GM19372 (cell line): ENCODE measurements around the gene SFXN1.
"Not testable (repeated sequence)": the region's sequence is repeated elsewhere in the genome, so short reads cannot be mapped to it uniquely, and the experiment has no call there.

ENCODE experiments used
- ATAC-seq: cut with Tn5 transposase; IDR thresholded peaks from one replicate; pipeline ENCODE4 v1.9.1; 2021; ENCODE audit warnings: mild to moderate bottlenecking, low read depth, moderate library complexity; ENCODE audit not compliant: unreplicated experiment

Gene SFXN1, protein sequence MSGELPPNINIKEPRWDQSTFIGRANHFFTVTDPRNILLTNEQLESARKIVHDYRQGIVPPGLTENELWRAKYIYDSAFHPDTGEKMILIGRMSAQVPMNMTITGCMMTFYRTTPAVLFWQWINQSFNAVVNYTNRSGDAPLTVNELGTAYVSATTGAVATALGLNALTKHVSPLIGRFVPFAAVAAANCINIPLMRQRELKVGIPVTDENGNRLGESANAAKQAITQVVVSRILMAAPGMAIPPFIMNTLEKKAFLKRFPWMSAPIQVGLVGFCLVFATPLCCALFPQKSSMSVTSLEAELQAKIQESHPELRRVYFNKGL

DNA sequence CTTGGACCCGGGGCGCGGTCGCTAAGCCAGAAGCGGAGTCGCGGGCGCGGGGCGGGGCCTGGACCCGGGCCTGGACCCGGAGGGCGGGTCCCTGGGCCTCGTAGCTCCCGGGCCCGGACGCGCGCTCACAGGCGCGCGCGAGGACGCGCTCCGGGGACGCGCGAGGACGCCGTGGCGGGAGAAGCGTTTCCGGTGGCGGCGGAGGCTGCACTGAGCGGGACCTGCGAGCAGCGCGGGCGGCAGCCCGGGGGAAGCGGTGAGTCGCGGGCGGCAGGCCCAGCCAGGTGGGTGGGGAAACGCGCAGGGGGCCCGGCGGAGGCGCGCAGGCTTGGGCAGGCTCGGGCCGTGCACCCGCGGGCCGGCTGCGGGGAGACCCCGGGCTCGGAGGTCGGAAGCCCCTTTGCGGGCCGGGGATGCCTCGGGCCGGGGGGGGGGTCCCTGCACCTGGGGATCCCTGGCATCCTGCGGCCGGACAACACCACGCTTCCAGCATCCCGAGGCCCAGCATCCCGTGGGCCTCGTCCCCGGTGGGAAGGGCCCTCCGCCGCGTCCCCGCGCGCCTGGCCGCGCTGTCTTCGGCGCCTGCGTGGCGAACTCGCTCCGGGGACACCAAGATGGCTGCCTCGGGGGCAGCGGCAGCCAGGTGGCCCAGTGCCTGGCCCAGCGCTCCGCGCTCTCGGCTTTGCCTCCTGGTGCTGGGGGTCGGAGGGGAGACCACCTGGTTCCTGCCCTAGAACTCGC, at the start of gene SFXN1:
SFXN1 (plus strand) TSS at position 177 of the 741 bp plus-strand sequence. CDS start 13,544 bp downstream, outside the sequence.
- peak; percentile 93 for ATAC-seq

DNA sequence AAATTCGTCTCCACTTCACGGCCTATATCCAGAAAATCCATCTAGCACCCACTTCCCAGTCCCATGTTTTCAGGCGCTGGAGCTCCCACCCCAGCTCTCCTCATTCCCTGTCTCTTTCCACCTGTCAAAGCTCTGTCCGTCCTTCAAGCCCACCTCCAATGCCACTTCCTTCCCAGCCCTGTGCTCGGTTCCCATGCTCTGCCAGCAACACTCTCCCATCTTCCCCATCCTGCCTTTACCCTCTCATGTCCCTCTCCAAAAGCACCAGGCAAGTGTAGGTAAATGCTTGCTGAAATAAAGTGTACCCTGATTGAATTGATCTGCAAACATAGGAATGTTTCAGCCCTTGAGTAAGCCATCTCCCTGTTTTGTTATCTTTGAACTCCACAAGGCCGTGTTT, 43.6 kb upstream of the SFXN1 start:
- no peak for ATAC-seq

DNA sequence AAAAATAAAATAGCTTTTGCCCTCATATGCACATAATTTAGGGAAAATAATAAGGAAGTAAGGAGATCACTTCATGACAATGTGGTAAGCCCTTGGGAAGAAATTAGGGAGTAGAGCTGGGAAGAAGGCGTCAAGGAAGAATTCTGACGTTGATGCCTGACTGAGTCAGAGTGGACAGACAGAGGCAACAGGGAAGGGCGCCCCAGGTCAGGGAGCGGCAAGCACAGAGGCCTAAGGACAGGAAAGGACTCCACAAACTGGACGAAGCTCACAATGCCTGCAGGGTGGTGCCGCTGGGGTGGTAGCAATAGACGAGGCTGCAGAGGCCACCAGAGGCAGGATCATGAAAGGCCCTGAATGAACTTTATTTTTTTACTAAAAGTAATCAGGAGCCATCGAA, 42.0 kb upstream of the SFXN1 start:
- no peak for ATAC-seq

DNA sequence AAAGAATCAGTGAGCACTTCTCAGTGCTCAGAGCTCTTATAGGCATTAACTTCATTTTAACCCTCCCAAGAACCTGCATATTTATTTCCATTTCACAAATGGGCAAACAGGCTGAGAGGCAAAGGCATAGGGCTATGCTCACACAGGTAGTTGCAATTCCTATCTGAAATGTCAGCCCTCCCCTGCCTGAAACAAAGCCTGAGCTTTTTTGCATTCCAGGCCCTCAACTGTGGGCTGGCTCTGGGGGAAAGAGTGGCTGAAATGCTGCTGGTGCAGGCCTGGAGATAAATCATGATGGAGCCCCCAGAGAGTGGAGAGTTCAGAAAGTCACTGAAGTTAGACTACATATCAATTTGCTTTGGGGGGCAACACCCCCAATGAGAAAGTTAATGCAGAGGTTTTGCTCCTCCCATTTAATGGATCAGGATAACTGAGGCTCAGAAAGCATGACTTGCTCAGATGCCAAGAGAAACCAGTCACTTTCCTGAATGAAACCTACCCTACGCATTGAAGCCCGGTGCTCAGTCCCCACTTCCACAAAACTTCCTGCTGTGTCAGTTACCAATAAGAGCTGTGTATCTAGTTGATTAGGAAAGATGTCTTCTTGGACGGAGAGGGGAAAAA, 40.0 kb upstream of the SFXN1 start:
- ATAC-seq, result no peak

DNA sequence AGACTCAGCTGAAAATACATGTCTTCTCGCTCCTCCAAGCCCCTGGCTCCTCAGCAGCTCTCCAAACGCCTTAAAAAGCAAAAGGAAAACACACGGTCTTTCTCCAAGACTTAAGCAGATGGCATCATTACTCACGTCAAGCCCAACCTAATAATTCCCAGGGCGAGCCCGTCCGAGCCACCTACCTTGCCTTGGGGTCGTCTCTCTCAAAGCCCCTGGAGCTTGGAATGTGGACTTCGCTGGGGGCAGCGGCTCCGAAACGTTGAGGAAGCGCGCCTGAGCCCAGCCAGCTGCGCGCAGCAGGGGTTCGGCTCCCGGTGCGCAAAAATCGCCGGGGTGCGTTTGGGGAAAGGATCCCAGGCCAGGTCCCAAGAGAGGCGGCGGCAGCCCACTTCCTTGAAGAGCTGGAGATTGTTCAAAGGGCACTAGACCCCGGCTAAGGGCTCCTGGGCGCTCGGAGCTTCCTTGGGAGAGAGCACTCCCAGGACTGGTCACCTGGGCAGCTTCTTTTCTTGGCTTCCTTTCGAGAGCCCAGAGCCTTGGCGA, 34.8 kb upstream of the SFXN1 start:
- no peak for ATAC-seq

DNA sequence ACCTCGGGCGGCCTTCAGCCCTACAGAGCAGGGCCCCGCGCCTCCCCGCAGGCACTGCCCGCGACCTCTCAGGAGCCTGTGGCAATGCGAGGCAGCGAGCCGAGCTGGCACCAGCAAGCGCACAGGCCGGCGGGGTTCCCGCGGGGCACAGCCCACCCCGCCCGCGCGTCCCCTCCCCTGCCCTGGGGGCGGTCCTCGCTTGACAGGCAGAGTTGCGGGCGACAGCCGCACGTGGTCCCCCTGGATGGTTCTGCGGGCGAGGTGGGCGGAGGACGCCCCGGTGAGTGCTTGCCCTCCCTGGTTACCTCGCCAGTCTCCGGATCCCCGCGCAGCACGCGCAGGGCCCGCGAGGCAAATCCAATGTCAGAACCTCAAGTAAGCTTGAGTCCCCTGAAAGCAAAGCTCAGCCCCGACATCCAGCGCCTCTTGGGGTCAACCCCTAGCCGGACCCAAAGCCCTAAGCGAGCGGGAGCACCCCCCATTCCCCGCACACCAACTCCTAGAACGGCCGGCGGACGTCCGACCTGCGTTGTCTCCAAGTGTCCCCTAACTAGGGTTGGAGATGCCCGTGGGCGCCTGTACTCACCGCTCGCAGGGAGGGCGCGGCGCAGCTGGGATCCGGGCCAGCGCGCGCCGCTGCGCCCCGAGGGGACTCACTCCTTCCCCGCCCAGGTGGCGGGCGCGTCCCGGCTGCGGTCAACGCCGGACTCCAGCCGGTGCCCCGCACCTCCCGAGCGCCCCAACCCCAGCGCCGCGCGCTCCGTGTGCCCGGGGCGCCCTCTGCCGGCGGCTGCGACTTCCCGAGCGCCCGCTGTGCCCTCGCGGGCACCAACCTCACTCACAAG, 34.1 kb upstream of the SFXN1 start, which contains the start of gene DRD1:
DRD1 (minus strand) TSS at position 123 of the 845 bp plus-strand sequence. CDS start 1,083 bp downstream, outside the sequence.
- ATAC-seq, result peak; percentile 62

DNA sequence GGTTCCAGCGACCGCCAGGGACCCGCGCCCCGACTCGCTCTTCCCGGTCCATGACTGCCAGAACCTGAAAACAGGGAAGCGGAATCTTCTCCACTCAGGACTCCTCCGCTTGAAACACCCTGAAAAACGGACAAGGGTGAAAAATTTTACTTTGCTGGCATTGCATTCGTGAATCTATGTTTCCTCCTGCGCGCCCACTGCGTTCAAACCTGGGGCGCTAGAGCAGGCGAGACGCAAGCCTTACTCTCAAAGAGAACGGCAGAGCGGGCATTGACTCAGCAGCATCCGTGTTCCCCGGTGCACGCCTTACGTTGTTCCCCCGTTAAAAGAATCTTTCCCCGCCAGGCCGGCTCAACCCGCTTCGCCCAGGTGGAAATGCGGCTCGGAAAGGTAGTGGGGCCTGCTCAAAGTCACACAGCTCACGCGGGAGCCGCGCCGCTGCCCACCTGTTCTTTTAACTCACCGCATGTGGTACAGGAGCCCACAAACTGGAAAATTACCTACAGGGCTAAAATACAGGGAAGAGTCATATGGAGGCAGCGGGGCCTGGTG, 33.4 kb upstream of the SFXN1 start:
- no peak for ATAC-seq

DNA sequence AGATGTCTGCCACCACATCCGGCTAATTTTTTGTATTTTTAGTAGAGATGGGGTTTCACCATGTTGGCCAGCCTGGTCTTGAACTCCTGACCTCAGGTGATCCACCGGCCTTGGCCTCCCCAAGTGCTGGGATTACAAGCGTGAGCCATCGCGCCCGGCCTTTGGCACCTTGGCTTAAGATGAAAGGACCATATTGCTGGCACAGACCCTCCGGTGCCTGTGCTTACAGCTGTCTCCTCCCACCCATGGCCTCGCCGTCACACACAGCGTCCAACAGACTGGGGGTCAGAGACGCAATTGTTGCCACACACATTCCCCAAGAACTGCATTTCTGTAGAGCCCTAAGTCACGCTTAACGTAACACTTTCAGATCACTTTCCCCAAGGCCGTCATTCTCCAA, 32.0 kb upstream of the SFXN1 start:
- ATAC-seq, result not testable (repeated sequence)

DNA sequence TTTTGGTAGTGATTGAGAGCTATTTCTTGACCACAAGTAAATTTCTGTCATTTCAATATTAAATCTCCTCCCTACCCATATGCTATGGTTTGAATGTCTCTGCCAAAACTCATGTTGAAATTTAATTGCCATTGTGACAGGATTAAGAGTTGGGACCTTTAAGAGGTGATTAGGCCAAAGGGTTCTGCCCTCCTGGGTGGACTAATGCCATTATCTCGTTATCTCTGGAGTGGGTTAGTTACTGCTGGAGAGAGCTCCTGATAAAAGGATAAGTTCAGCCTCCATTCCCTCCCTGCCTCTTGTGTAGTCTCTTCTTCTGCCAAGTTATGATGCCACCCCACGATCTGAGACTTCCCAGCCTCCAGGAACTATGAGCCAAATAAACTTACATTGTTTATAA, 30.8 kb upstream of the SFXN1 start:
- no peak for ATAC-seq

DNA sequence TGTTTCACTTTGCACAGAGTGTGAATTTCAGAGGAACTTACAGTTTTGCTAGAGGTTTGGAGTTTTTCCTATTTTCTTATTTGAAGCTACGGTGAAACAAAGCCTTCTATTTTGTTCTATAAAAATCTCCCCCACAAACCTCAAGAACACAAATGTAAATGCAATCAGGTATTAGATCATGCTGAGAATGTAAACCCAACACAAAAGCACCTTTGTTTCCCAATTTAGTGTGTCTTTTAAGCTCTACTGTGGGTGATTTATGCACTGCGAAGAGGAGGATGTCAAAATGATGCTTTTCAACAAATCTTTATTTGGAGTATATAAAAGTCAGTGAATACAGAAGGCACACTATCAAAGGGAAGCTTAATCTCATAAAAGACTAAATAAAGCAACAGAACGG, 30.1 kb upstream of the SFXN1 start:
- ATAC-seq, result no peak

DNA sequence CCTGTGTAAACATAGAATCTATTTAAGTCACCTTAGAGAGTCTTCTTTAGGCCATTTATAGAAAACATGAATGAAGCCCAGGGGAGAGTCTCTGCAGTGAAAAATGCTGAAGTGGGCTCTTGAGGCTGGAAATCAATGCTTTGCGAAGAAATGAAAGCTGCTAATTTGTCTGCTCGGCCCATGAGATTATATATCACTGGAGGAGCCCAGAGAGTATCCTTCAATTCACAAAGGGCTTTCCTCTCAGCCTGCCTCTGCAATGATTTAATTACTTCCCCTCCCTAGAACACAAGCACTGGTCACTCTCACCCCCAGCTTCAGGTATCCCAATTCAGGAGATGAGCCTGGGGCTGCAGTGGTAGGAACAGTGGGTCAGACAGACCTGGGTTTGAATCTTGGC, 26.2 kb upstream of the SFXN1 start:
- ATAC-seq, result no peak

DNA sequence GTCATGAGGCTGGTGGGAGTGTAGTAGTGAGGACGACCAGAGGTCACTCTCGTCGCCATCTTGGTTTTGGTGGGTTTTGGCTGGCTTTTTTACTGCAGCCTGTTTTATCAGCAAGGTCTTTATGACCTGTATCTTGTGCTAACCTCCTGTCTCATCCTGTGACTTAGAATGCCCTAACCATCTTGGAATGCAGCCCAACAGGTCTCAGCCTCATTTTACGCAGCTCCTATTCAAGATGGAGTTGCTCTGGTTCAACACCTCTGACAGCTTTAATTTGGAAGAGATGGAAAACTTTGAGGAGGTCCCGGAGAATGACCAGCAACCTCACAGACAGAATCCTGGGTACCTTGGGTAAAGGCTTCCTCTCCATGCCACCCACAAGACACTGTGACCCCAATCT, 24.0 kb upstream of the SFXN1 start:
- not testable (repeated sequence) for ATAC-seq

DNA sequence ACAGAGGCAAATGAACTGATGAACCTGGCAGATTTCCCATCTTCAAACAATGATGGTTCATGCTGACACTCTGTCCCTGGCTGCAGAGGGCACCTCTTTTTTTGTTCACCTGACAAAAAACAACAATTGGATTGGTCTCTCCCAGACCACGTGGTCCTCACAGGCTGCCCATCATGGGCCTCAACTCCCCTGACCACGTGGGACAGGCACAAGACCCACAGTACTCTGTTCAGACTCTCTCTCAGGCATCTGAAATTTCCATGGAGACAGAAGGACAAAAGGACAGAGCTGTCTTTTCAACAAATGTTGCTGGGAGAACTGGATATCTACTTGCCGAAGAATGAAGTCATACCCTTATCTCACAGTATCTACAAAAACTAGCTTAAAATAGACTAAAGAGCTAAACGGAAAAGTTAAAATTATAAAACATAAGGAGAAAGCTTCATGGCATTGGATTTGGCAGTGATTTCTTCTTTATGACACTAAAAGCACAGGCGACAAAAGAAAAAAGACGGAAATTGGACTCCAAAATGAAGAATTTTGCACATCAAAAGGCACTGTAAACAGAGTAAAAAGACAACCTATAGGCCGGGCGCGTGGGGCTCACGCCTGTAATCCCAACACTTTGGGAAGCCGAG, 22.1 kb upstream of the SFXN1 start:
- ATAC-seq, result no peak

DNA sequence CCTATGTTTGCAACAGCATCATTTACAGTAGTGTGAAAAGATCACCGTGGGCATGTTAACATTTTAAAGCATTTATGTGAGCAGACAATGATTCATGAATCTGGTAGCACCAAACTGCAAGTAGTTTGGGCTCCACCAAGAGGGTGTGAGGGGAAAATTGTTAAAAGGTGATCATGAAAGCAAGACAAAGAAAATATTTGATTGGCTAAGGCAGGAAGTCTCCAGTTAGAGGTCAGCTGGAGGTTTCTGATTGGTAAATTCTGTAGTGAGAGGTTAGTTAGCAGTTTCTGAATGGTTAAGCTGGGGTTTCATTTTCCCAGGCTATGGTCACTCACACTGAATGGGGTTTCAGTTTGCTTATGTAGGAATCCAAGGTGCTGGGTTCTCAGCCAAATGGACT, 20.9 kb upstream of the SFXN1 start:
- peak; percentile 86 for ATAC-seq

DNA sequence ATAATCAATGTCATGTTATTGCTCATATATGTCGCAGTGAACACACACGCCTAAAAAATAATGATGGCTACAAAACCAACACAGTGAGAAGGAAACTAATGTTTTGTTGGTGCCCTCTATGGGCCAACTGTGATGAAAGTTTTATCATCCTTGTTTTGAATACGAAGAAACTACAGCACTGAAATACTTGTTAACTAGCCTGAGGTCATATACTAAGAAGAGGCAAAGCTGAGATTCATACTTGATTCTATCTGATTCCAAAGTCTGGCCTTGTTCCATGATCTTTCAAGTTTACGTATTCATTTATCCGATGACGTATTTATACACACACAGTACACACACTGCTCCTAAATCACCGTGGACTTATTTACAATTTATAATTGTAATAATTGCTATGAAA, 18.2 kb upstream of the SFXN1 start:
- ATAC-seq, result no peak

DNA sequence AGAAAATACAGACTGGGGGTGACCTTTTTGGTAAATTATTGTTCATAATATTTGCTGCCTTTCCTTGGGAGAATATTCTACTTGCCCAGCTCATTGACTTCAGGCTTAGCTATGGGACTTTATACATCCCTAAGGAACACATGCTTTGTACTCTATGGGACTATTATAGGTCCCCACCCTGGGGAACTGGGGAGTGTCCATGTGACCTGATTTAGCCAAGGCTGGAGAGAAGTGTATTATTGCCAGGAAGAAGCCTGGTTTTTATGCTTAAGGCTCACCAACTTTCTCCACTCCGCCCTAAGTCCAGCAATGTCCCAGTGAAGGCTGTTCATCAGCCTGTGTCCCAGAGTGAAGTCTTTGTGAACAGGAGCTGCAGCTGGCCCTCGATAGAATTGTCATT, 17.8 kb upstream of the SFXN1 start:
- ATAC-seq, result no peak

DNA sequence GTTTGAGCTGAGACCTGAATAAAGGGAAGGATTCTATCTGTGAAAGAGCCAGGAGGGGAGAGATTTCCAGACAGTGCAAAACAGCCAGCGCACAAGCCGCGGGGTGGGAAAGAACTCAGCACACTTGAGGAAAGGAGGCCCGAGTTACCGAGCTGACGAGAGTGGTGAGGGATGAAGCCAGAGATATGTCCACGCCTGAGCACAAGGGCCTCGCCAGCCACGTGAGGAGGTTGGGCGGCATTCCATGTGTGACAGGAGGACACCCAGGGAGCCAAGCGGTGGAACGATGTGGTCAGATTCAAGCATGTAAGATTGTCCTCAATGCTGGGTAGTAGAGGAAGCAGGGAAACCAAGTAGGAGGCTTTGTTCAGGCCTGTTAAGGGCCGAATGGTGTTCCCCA, 17.0 kb upstream of the SFXN1 start:
- no peak for ATAC-seq

DNA sequence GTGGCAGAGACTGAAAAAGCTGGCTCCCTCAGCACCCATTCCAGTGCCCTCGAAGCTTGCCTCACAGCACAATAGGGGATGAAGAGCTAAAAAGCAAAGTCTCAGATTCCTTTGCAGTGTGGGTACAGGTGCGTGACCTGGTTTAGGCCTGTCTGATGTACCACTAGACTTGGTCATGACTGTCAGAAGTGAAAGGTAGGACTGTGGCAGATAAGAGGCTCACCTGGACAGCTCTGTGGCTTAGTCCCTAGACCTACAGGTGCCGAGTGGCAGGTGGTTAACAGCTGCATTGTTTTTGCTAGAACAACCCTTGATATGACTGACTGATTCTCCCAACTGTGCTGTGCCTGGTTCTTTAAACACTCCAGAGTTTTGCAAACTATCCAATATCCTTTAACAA, 14.7 kb upstream of the SFXN1 start:
- ATAC-seq, result no peak

DNA sequence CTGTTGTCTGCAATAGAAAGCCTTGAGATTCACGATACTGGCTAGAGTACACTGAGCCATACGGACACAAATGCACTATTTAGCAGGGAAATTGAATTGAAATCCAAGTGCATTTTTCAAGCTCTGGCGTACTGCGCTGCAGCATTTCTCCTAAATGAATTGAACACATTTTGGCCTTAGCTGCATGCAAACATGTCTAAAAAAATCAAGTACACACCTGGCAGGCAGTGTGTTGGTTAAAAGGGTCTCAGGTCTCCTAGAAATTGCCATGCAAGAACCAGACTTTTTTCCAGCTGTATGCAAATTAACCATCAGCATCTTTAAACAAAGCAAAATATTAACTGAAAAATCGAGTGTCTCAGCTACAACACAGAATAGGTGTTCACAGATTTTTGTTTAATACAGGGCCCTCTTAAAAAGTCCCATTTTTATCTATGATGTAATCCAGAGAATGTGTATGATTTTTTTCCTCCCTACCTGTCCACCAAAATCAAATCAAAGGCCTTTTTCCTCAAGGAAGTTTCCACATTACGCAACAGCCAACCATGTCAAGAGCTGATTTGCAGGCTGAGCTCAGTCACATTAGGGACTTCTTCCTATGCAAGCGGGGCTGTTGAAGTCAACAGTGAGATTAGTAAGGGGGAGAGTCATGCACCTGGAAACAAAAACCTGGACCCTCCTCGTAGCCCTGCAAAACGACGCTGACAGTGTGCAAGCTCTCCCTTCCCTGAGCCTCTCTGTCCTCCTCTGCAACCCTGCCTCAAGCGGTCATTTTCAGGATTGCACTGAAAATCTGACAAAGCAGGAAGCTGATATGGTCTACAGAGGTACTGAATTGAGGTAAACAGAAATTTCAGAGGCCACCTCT, 14.1 kb upstream of the SFXN1 start:
- ATAC-seq, result peak; percentile 100
